Lung (tissue), 12 donors: ENCODE measurements around the gene KLHL29. TPM values are rescaled to one million over a fixed set of nuclear protein-coding genes. Genes with fewer than 3 reads are reported as not detected.

ENCODE experiments used
- ATAC-seq: fragments of 200-7000 bp; cut with Tn5 transposase; one replicate; pipeline ENCODE4 v1.9.1; 2020; ENCODE audit warnings: moderate number of reproducible peaks; ENCODE audit not compliant: insufficient read depth, low FRiP score
- DNase-seq, 3 donors: peaks; one replicate each; pipeline ENCODE4 v3.0.0-alpha.2; 2013 to 2017
- H3K27ac ChIP-seq, 2 donors: one replicate each; pipeline ENCODE4 v1.5.1; 2013; ENCODE audit warnings: mild to moderate bottlenecking in 2 of 2, moderate library complexity in 2 of 2, control low read depth in 1 of 2, inconsistent platforms in 1 of 2, low read depth in 1 of 2, low read length in 1 of 2
- H3K27me3 ChIP-seq, 3 donors: one replicate each; pipeline ENCODE4 v1.5.1; 2013; ENCODE audit warnings: low read length in 2 of 3; ENCODE audit not compliant: control insufficient read depth in 3 of 3, insufficient read depth in 3 of 3
- H3K36me3 ChIP-seq, 4 donors: one replicate each; pipeline ENCODE4 v1.5.1; 2013; ENCODE audit warnings: low read length in 4 of 4, mild to moderate bottlenecking in 1 of 4, moderate library complexity in 1 of 4; ENCODE audit not compliant: control insufficient read depth in 4 of 4, insufficient read depth in 4 of 4
- H3K4me1 ChIP-seq, 5 donors: one replicate each; pipeline ENCODE4 v1.5.1; 2013; ENCODE audit warnings: low read length in 5 of 5, mild to moderate bottlenecking in 2 of 5, moderate library complexity in 1 of 5; ENCODE audit not compliant: control insufficient read depth in 5 of 5, insufficient read depth in 5 of 5
- H3K4me3 ChIP-seq: one replicate; pipeline ENCODE4 v1.5.1; 2013; ENCODE audit warnings: mild to moderate bottlenecking, control low read depth, moderate library complexity
- H3K9ac ChIP-seq, 2 donors: one replicate each; pipeline ENCODE4 v1.5.1; 2013; ENCODE audit warnings: low read length in 2 of 2, control low read depth in 1 of 2; ENCODE audit not compliant: insufficient read depth in 1 of 2
- H3K9me3 ChIP-seq, 4 donors: one replicate each; pipeline ENCODE4 v1.5.1; 2013; ENCODE audit warnings: low read length in 3 of 4, mild to moderate bottlenecking in 1 of 4, moderate library complexity in 1 of 4; ENCODE audit not compliant: control insufficient read depth in 4 of 4, insufficient read depth in 3 of 4
- WGBS, 2 donors: extraction: QIAGEN DNeasy Blood & Tissue Kit; methylation state at CpG; one replicate each; pipeline ENCODE4 v1.1.7; 2013; 5-methylcytosine and 5-hydroxymethylcytosine counted together
- polyA plus RNA-seq, 2 donors: library from polyadenylated mRNA; stranded (reverse); fragments of 200-250 nt; gene quantifications; one replicate each; pipeline ENCODE4 v1.2.1, GENCODE V29; 2013
- total RNA-seq, 2 donors: library from RNA; depleted of rRNA in 1 of 2; stranded (reverse); fragments of >200 nt in 1 of 2; gene quantifications; one replicate each; pipeline ENCODE4 v1.2.1, GENCODE V29; 2014 to 2021
- TF ChIP-seq, protein P1 (sequence below): IDR thresholded peaks from 2 replicates; pipeline ENCODE4 v1.5.1; 2012; ENCODE audit warnings: mild to moderate bottlenecking; ENCODE audit errors: control extremely low read depth, extremely low read depth
- donor health status: control.
- donor health status: control.
- donor health status: Bipolar disorder and iron deficiency.
- donor health status: healthy.
- donor health status: DM: yes; HTN: yes; CAD: no.

Gene KLHL29
- total and polyA plus RNA-seq, 4 donors: 2.7 to 16.2 (median 3.5) TPM

DNA sequence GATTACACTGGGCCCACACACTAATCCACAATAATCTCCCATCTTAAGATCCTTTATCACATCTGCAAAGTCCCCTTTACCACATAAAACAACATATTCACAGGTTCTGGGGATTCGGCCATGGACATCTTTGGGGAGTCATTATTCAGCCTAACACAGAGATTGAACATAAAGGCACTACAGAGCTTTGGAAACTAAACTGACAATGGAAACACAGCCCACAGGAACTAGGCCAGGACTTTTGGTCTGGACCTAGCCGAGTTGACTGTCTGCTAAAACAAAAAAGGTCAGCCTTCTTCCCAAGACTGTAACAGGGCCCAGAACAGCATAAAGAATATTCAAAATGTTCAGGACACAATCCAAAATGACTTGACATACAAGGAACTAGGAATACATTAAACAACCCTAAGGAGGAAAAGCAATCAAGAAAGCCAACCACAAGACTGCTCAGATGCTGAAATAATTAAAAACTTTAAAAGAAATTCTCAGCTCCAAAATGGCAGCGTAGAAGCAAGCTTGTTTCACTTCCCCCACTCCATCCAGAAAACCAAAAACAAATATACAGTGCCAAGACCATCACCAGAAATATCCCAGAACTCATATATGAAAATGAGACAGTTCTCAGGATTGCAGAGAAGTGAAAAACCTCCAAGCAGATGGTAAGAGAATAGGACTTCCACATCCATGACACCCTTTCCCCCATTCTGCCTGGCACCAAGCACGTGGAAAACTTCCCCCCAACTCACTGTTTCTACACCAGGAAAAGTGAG, 334.1 kb downstream of the KLHL29 start:
- DNase-seq: no peak
- WGBS, 2 donors: 91 to 92% methylated on average over 4 of the region's 4 CpGs
- H3K27ac ChIP-seq: no peak overlapping the region
- H3K36me3 ChIP-seq: peaks cover 0 to 10% (median 2%) of the 10 kb centered on the region in 4 donors
- H3K9ac ChIP-seq: no peak overlapping the region
- TF ChIP-seq, protein P1, sequence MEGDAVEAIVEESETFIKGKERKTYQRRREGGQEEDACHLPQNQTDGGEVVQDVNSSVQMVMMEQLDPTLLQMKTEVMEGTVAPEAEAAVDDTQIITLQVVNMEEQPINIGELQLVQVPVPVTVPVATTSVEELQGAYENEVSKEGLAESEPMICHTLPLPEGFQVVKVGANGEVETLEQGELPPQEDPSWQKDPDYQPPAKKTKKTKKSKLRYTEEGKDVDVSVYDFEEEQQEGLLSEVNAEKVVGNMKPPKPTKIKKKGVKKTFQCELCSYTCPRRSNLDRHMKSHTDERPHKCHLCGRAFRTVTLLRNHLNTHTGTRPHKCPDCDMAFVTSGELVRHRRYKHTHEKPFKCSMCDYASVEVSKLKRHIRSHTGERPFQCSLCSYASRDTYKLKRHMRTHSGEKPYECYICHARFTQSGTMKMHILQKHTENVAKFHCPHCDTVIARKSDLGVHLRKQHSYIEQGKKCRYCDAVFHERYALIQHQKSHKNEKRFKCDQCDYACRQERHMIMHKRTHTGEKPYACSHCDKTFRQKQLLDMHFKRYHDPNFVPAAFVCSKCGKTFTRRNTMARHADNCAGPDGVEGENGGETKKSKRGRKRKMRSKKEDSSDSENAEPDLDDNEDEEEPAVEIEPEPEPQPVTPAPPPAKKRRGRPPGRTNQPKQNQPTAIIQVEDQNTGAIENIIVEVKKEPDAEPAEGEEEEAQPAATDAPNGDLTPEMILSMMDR: no peak
- H3K27me3 ChIP-seq: no peaks in the 10 kb centered on the region
- peaks cover 0 to 4% (median 1%) of the 10 kb centered on the region in 4 donors for H3K9me3 ChIP-seq
- ATAC-seq: no peak
- no peak overlapping the region for H3K4me3 ChIP-seq
- H3K4me1 ChIP-seq: peaks cover 0 to 15% (median 0%) of the 10 kb centered on the region in 5 donors

DNA sequence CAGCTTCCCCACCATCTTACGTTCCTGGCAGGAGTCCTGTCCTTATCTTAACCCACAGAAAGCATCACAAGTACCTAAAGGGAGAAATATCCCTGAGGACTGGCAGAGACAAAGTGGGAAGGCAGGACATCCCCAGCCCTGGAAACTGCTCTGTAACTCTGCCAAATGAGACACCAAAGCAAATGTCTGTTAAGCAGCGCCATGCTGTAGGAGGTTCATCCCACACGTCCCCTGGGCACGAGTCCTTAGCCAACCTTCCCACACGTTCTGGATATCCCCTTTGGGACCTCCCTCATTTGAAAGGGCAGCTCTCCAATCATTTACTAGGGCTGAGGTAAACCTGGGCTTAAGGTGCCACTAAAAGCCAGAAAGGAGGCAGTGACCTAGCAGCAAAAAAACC, 334.7 kb downstream of the KLHL29 start:
- Histone ChIP-seq H3K4me3 (no peak overlapping the region), H3K9ac (no peak overlapping the region), H3K27ac (no peak overlapping the region), H3K9me3 (peaks cover 0 to 4% (median 1%) of the 10 kb centered on the region in 4 donors), H3K27me3 (no peaks in the 10 kb centered on the region), H3K36me3 (peaks cover 0 to 11% (median 2%) of the 10 kb centered on the region in 4 donors), H3K4me1 (peaks cover 0 to 15% (median 0%) of the 10 kb centered on the region in 5 donors)
- DNase-seq (no peak), ATAC-seq (no peak)
- TF ChIP-seq, protein P1: no peak
- WGBS, 2 donors: 91 to 93% methylated on average over 5 of the region's 5 CpGs

DNA sequence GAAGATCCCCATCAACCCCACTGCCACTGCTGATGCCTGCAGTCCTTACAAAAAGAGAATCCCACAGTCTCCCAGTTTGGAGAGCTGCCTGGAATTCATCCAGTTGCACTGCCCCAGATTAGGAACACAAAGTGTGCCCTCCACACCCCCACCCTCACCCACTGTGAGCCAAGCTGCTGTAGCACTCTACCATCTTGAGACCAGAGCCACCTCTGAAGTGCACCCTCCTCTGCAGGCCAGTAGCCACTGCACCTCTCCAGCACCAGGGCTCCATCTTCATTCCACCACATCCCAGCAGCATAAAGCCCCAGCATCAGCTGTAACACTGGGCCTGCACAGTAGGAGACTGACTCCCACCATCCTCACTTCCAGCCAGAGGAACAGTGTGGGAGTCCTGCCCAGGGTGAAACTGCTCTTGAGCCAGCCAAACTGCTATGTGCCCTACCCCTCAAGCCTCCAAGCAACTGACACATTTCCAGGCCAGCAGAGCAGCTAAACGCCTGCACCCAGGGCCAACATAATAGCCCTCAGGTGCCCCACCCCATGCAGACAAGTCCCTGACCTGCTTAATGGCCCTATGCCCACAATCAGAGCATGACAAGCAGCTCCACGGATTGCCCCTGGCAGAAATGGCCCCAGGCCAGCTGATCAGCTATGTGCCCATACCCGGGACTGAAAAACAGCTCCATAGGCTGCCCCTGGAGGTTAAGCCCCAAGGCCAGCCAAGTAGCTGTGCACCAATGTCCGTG, 335.9 kb downstream of the KLHL29 start:
- no peak for ATAC-seq
- H3K9me3 ChIP-seq: peaks cover 0 to 4% (median 1%) of the 10 kb centered on the region in 4 donors
- H3K4me1 ChIP-seq: peaks cover 0 to 15% (median 0%) of the 10 kb centered on the region in 5 donors
- no peak for DNase-seq
- no peak overlapping the region for H3K27ac ChIP-seq
- peaks cover 0 to 11% (median 2%) of the 10 kb centered on the region in 4 donors for H3K36me3 ChIP-seq
- no peak overlapping the region for H3K4me3 ChIP-seq
- no peak overlapping the region for H3K9ac ChIP-seq
- no peaks in the 10 kb centered on the region for H3K27me3 ChIP-seq
- TF ChIP-seq, protein P1: no peak
- WGBS, 2 donors: 78 to 92% methylated on average over 4 of the region's 4 CpGs
